Superior temporal gyrus (tissue), 1 donor: ENCODE results near the gene ISCU.
"Not testable (repeated sequence)": the region's sequence is repeated elsewhere in the genome, so short reads cannot be mapped to it uniquely, and the experiment has no call there.

Experiments
- DNase-seq: peaks from one replicate; pipeline ENCODE4 v3.0.0-alpha.2; 2016; ENCODE audit errors: extremely low spot score

The ISCU gene

DNA sequence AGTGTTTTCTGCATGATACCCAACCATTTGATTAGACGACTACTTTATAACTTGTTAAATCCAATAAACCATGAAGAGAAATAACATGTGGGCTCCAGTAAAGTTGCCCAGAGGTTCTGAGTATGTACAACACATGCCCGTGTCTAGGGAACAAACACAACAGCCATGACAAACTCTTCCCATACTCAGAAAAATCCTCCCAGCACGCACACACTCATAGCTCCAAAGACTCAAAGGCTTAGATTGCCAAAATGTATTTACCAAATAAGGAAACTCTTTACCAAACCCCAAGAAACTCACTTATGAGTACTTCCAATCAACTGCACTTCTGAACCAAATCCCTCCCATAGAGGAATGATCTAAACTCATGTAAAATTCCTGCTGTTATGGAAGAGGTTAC lies 18.7 kb upstream of the ISCU start:
- DNase-seq = no peak

DNA sequence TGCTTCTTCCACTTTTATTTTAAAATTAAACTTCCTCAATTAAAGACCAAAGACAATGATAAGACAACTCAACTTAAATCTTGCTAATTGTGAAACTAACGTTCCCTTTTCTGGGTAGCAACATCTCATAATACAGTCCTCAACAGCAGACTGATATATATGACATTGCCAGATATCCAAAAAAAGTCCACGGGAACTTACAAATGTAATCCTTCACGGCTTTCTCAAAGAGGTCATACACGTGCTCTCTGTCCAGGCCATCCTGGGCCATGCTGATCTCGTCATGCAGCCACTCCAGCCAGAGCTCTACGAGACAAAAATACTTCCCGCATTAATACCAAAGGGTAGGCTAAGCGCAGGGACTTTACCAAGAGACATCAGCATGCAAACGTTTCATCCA lies 14.7 kb upstream of the ISCU start:
- DNase-seq = no peak

DNA sequence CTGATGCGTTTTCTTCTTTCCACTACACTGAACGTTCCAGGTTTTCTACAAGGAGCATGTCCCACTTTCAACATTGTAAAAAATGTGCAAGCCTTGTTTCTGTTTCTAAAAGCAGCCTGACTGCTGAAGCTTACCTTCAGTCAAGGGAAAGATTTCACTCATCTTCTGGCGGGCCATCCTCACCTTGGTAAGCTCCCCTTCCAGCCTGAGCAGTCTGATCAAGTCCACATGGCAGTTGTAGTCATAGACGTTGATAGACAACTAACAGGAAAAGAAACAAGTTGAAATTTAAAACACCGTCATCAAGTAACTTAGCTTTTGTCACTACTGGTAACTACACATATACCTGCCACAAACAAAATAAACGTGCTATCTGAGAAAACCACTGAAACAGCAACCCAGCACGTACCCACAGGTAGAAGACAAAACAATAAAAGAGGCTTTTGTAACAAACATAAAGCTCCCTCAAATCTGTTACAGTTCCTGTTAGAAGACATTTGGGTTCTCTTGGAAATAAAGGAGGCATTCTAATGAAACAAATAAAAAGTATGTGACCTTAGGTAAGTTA lies 13.4 kb upstream of the ISCU start:
- DNase-seq = no peak

DNA sequence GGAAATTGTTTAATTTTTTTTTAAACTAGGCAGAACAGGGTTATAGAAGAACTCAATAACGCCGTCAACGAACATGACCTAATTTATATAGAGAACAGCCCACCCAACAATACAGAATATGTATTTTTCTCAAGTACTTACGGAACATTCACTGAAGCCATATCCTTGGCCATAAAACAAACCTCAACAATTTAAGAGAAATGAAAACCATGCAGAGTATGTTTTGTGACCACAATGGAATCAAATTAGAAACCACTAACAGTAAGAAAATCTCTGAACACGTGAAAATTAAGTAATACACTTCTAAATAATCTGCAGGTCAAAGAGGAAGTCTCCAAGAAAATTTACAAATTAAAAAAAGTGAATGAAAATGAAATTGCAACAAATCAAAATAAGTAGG lies 10.9 kb upstream of the ISCU start:
- no peak for DNase-seq

DNA sequence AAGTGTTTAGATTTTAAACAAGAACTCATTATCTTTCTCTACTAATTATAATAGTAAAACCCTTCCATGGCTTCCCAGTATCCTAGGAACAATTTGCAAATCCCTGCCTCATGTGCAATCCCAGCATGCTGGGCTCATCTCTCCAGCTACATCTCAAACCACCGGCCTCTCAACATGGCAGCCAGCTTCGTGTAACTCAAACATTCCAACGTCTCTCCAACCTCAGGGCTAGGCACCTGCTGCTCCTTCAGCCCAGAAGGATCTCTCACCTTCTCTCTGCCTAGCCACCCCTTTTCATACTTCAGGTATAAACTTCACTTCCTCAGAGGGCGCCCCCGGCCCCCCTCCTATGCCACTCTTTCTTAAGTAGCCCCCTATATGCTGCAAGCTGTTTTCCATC lies 8.6 kb upstream of the ISCU start:
- DNase-seq = no peak

DNA sequence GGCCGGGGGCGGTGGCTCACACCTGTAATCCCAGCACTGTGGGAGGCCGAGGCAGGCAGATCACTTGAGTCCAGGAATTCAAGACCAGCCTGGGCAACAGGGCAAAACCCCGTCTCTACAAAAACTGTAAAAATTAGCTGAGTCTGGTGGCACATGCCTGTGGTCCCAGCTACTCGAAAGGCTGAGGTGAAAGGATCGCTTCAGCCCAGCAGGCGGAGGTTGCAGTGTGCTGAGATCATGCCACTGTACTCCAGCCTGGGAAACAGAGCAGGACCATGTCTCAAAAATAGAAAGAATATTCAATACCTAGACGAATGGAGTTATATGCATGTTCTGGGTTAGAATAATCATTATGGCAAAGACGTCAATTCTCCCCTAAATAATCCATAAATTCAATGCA lies 7.0 kb upstream of the ISCU start:
- not testable (repeated sequence) for DNase-seq

- DNase-seq = no peak
Observed at GRCh38 chr12:108559007-108559655, 3.3 kb upstream of the ISCU start.

- no peak for DNase-seq
Observed at GRCh38 chr12:108559748-108560147, 2.6 kb upstream of the ISCU start.

DNA sequence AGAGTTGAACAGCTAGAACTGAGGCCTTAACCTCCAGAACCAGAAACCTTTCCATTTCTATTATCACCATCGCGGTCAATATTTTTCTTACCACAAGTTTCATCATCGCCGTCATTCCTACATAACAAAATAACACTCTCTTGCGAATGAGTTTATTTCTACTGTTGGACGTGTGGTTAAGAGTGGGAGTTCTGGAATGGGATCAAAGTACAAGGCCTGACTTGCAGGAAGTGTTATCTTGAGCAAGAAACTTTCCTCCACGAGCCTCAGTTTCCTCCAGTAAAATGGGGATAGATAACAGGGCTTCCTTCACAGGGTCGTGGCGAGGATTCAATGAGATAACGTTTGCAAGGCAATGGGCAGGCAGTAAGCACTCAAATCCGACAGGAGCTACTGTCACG lies 2.1 kb upstream of the ISCU start:
- DNase-seq = no peak

GRCh38 chr12:108560752-108561719 lies 1.4 kb upstream of the ISCU start, which contains the start of gene SART3:
TSS of gene SART3 (minus strand) at chr12:108561173. CDS start at chr12:108561154, 19 bp downstream.
- DNase-seq = peak; percentile 97

DNA sequence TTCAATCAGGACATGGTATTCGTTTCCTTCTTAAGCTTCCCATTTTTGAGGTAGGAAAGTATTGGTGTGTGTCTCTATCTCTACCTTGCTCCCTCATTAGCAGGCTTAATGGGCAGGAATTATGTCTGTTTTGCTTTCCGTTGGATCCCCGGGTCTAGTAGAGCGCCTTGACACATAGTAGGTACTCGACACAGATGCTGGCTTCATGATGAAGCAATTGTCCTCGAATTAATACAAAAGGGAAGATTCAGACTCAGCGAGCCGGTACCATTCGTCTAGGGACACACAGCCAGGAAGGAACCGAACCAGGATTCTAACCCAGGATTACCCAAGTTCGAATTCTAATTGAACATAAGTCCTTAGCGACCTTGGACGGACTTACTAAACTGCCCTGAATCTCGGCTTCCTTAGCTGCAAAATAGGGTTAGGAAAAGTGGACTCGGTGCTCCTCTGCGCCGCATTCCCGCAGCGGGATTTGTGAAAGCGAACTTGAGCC lies 496 bp upstream of the ISCU start:
- no peak for DNase-seq

GRCh38 chr12:108563136-108563803 lies 874 bp downstream of the ISCU start:
- peak; percentile 87 for DNase-seq

- no peak for DNase-seq
Observed at GRCh38 chr12:108563804-108564151, 1.4 kb downstream of the ISCU start.

DNA sequence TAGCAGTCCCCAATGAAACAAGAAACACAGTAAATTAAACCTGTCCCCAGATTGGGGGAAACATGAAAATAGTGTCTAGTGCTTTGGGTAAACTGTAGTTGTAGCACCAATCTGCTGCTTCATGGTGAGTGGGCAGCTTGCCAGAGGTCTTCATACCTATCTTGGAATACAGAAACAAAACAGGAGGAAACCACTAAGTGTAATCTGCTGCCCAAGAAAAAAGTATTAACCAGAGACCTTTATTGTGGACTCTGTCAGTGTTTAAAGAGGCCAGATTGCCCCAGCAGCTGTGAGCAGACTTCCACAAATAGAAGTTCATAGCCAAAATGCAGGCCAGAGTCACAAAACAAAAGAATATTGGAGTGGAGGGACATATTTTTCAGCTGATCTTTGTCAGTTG lies 2.3 kb downstream of the ISCU start:
- no peak for DNase-seq

DNA sequence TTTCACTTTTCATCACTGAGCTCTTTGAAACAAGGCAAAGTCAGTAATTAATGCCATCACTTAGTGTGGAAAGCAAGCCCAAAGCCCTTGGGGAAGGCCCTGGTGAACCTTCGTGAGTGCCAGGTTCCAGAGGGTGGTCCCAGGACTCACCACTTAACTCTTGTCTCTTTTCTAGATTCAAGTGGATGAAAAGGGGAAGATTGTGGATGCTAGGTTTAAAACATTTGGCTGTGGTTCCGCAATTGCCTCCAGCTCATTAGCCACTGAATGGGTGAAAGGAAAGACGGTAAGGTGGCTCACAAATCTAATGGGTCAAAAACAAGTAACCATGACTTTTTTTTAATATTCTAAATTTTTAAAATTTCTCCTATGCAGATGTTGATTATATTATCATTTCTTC lies 2.8 kb downstream of the ISCU start:
- DNase-seq = no peak

DNA sequence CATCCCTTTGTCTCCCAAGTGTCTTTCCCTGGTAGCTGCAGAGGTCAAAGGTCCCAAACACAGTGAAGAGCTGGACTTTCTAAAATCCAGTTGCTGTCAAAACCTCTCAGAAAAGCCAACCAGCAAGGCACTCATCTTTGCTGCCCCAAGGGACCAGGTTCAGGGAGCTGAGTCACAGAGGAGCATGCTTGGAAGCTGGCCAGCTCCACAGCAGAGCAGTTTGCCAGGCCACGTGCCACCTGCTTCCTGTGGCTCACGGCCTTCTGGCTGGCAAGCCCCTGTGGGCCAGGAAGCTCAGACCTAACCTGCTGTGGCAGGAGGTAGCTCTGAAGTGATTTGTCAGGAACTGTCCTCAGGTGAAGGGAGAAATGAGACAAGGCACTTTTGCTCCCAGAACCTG lies 3.6 kb downstream of the ISCU start:
- no peak for DNase-seq

DNA sequence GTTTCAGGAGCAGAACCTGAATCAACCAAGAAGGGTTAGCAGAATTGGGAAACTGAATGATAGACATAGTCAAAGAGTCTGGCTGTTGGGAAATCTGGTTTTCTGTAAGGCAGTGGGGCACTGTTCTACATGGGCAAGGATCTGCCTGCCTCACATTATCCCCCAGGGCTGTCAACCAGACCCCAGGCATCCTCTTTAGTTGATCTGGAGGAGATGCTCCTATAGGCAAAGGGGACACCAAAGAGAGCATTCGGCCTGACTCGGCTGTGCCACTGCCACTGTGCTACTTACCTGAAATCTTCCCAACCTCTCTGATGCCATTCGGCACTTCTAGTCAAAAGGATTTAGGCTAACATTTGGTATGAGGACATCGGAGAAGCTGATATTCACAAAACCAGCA lies 4.1 kb downstream of the ISCU start:
- DNase-seq = no peak

- no peak for DNase-seq
Observed at GRCh38 chr12:108567406-108568337, 5.3 kb downstream of the ISCU start.

DNA sequence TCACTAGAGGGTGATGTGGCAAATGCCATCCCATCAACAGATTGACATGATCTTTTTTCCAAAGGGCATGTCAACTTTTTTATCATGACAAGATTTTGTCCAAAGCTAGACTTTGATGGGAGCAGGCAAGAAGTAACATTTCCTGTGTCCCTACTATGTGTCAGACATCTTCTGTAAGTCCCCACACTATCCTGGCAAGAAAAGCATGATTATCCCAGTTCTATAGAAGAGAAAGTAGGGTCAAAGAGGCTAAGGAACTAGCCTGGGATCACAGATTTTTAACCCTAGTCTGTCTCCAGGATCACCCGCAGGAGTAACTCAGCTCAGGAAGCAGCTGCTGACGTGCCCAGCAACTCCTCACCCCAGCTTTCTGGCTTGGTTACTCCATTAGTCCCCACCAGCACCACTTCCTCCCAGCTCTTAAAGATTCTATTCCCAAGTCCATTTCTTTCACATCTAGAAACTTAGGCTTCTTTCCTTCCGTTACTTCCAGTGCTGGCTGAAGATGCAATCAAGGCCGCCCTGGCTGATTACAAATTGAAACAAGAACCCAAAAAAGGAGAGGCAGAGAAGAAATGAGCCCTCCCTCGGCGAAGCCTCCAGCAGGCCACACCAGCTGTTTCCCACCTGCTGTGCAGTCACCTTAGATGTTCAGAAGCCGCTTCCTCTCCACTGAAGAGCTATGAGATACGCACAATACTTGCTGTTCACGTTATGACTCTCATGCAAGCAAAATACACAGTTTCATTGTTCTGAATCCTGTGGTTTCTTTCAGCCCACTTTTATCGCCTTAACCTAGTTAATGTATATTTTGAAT lies 6.2 kb downstream of the ISCU start:
- DNase-seq = no peak
